Thymus (tissue), 11 donors: ENCODE results near the gene FNDC5. TPM values are rescaled to one million over a fixed set of nuclear protein-coding genes. Genes with fewer than 3 reads are reported as not detected.

Experiments
- DNase-seq, 9 donors: peaks; one replicate each; pipeline ENCODE4 v3.0.0-alpha.2; 2013; ENCODE audit warnings: low spot score in 9 of 9, low read depth in 6 of 9, missing footprints in 1 of 9
- H3K27ac ChIP-seq, 2 donors: one replicate each; pipeline ENCODE4 v1.5.1; 2013; ENCODE audit warnings: control low read depth in 1 of 2, low read depth in 1 of 2, low read length in 1 of 2, mild to moderate bottlenecking in 1 of 2, moderate library complexity in 1 of 2
- H3K27me3 ChIP-seq, 2 donors: one replicate each; pipeline ENCODE4 v1.5.1; 2013; ENCODE audit warnings: low read length in 1 of 2; ENCODE audit not compliant: control insufficient read depth in 2 of 2, insufficient read depth in 1 of 2
- H3K36me3 ChIP-seq, 2 donors: one replicate each; pipeline ENCODE4 v1.5.1; 2013; ENCODE audit warnings: low read length in 1 of 2, mild to moderate bottlenecking in 1 of 2, moderate library complexity in 1 of 2; ENCODE audit not compliant: control insufficient read depth in 2 of 2, insufficient read depth in 2 of 2
- H3K4me1 ChIP-seq, 2 donors: one replicate each; pipeline ENCODE4 v1.5.1; 2013; ENCODE audit warnings: low read length in 2 of 2; ENCODE audit not compliant: control insufficient read depth in 2 of 2, insufficient read depth in 2 of 2
- H3K4me3 ChIP-seq, 2 donors: one replicate each; pipeline ENCODE4 v1.5.1; 2013; ENCODE audit warnings: low read length in 2 of 2, control low read depth in 1 of 2, mild to moderate bottlenecking in 1 of 2
- H3K9me3 ChIP-seq, 2 donors: one replicate each; pipeline ENCODE4 v1.5.1; 2013; ENCODE audit warnings: low read length in 1 of 2, mild to moderate bottlenecking in 1 of 2; ENCODE audit not compliant: control insufficient read depth in 2 of 2, insufficient read depth in 1 of 2
- WGBS: extraction: QIAGEN DNeasy Blood & Tissue Kit; methylation state at CpG from one replicate; pipeline ENCODE4 v1.1.7; 2013; 5-methylcytosine and 5-hydroxymethylcytosine counted together
- polyA plus RNA-seq: library from polyadenylated mRNA; stranded (reverse); fragments of 200-250 nt; gene quantifications from one replicate; pipeline ENCODE4 v1.2.3, GENCODE V29; 2013
- total RNA-seq: library from RNA; stranded (reverse); fragments of 120-200 nt; gene quantifications from one replicate; pipeline ENCODE4 v1.2.4, GENCODE V29; 2013
- donor health status: healthy.

Gene FNDC5
- total and polyA plus RNA-seq, 2 donors = 0.78 to 3.5 TPM

DNA sequence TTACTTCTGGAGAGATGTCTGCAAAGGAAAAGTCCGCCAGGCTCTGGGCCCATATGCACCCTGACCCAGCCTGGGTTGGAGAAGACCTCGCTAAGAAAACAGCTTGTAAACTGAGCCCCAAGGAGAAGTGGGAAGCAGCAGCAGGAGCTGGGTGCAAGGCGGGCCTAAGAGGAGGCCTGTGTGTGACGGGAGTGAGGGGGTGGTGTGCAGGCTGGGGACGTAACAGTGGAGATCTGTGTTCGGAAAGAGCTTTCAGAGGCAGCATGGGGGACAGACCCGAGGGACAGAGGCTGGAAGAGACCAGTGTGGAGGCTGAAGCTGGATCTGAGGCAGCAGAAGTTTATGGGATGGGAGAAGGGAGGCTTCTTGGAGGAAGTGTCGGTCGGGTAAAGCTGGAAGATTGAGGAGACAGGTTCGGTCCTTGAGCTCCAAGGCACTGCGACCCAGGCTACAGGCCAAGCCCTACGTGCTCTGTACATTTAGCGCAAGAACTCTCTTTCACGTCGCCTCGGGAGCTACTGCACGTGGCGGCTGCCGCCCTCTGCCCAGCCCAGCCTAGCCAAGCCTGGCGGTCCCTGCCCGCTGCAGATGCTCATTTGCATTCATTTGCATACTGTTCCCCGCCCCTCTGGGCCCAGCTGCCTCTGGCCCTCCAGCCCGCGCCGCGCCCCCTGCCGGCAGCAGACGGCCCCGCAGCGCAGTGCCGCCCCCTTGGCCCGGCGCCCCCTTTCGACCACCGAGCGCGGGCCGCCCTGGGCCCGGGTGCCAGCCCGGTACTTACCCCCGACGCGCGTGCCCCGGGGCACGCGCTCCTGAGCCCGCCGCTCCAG is 21.9 kb upstream of the FNDC5 start:
- H3K27me3 ChIP-seq = peaks cover 42 to 95% of the 10 kb centered on the region in 2 donors
- H3K4me3 ChIP-seq = peak overlapping the region in 1 of 2 donors; percentile 33
- H3K9me3 ChIP-seq = peaks cover 4 to 5% of the 10 kb centered on the region in 2 donors
- 24% methylated on average over 49 of the region's 49 CpGs for WGBS
- H3K27ac ChIP-seq = no peak overlapping the region
- DNase-seq = peak in 1 of 9 donors; percentile 24
- H3K36me3 ChIP-seq = no peaks in the 10 kb centered on the region
- H3K4me1 ChIP-seq = peaks cover 0 to 3% of the 10 kb centered on the region in 2 donors

DNA sequence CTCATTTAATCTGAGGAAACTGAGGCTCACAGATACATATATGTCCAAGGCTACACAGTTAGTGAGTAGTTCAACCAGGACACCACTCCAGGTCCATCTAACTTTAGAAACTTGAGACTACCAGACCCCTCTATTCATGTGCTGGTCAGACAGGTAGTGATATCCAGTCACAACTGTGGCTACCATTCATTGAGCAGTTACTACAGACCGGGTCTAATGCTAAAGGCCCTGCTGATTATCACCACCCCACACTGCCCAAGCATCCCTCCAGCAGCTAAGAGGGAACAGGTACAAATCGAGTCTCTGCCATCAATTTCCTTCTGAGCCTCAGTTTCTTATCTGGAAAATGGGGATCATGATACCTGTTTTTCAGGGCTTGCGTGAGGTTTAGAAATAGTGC is 20.9 kb upstream of the FNDC5 start:
- DNase-seq = no peak
- Histone ChIP-seq H3K4me1 (peaks cover 0 to 6% of the 10 kb centered on the region in 2 donors), H3K36me3 (no peaks in the 10 kb centered on the region), H3K4me3 (no peak overlapping the region), H3K9me3 (peaks cover 4 to 5% of the 10 kb centered on the region in 2 donors), H3K27me3 (peaks cover 49 to 95% of the 10 kb centered on the region in 2 donors), H3K27ac (no peak overlapping the region)
- 95% methylated on average over 3 of the region's 3 CpGs for WGBS

- 98% methylated on average over 1 of the region's 1 CpG for whole genome bisulfite sequencing
- no peak overlapping the region for H3K27ac ChIP-seq
- H3K27me3 ChIP-seq = peaks cover 53 to 95% of the 10 kb centered on the region in 2 donors
- no peak overlapping the region for H3K4me3 ChIP-seq
- no peaks in the 10 kb centered on the region for H3K36me3 ChIP-seq
- H3K9me3 ChIP-seq = peaks cover 4 to 5% of the 10 kb centered on the region in 2 donors
- peaks cover 0 to 7% of the 10 kb centered on the region in 2 donors for H3K4me1 ChIP-seq
- DNase-seq = no peak
Measured at GRCh38 chr1:32891241-32891570, 20.5 kb upstream of the FNDC5 start.

DNA sequence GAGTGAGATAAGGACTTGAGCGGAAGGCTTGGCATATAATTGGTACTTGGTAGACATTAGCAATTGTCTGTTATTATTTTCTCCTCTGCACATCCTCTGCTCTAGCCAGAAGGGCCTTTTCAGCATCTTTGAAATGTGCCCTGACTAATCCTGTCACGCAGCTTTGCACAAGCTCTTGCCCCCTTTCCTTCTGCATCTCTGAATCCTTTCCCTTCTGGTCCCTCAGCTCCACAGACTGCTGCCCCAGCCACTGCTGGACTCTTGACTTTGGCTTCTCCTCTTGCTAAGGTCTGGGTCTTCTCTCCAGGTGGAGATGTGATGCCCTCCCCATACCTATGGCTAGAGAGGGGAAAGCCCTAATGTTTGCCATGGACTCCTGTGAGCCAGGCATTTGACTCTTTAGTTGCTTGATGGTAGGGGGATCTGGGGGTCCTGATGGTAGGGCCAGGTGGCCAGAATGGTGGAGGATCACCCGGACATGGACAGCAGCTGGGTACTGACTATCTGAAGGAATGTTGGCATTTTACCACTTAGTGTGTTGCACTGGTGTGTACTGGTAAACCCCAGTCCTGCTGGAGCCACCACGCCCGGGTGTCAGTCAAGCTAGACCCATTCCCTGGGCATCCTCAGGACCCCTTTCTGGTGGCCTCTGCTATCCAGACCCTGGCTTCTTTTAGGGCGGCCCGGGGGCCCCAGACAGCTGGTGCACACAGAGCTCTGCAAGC is 20.0 kb upstream of the FNDC5 start:
- H3K27me3 ChIP-seq = peaks cover 58 to 96% of the 10 kb centered on the region in 2 donors
- H3K27ac ChIP-seq = no peak overlapping the region
- H3K9me3 ChIP-seq = peaks cover 5 to 6% of the 10 kb centered on the region in 2 donors
- DNase-seq = no peak
- no peak overlapping the region for H3K4me3 ChIP-seq
- H3K36me3 ChIP-seq = no peaks in the 10 kb centered on the region
- peaks cover 0 to 7% of the 10 kb centered on the region in 2 donors for H3K4me1 ChIP-seq
- 95% methylated on average over 7 of the region's 7 CpGs for WGBS

DNA sequence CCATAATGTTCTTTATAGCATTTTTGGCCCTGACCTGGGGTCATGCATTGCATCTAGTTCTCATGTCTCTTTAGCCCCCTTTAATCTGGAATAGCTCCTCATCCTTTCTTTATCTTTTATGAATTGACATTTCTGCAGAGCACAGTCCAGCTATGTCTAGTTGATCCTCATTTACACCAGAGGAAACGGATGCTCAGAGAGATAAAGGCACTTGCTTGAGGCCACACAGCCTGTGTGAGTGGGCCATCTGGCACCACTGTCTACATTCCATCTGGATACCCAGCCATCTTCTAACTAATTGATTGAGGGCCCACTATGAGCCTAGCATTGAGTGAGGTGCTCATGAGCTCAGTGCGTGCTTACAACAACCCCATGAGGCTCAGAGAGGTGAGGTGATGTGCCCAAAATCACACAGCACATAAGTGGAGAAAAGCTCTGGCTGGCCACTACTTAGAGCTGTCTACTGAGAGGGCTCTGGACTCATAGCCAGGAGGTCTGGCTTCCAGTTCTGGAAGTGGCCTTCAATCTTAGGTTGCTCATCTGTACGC is 19.1 kb upstream of the FNDC5 start:
- Histone ChIP-seq H3K27ac (no peak overlapping the region), H3K27me3 (peaks cover 64 to 96% of the 10 kb centered on the region in 2 donors), H3K4me3 (no peak overlapping the region), H3K9me3 (peaks cover 5 to 7% of the 10 kb centered on the region in 2 donors), H3K4me1 (peaks cover 0 to 7% of the 10 kb centered on the region in 2 donors), H3K36me3 (no peaks in the 10 kb centered on the region)
- WGBS = 96% methylated on average over 3 of the region's 3 CpGs
- DNase-seq = no peak

- no peak overlapping the region for H3K27ac ChIP-seq
- H3K4me3 ChIP-seq = no peak overlapping the region
- WGBS = 94% methylated on average over 24 of the region's 24 CpGs
- H3K9me3 ChIP-seq = peaks cover 5 to 7% of the 10 kb centered on the region in 2 donors
- DNase-seq = no peak
- H3K27me3 ChIP-seq = peaks cover 61 to 96% of the 10 kb centered on the region in 2 donors
- H3K36me3 ChIP-seq = no peaks in the 10 kb centered on the region
- H3K4me1 ChIP-seq = peaks cover 0 to 7% of the 10 kb centered on the region in 2 donors
Measured at GRCh38 chr1:32888677-32889420, 18.1 kb upstream of the FNDC5 start.

DNA sequence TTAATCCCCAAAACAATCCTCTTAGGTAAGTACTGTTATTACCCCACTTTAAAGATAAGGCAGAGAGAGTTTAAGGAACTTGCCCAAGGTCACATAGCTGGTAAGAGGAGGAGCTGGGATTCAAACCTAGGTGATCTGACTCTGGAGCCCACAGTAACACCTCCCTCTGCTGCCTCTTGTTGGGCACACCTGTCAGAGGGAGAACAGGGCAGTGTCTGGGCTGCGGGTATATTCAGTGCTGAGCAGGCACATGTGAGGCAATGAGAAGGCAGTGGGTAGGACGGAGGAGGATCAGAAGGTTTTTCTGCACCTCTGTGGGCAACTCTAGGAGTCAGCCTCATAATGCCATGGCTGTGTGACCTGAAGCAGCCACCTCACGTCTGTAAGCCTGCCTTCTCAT is 17.4 kb upstream of the FNDC5 start:
- H3K27ac ChIP-seq = no peak overlapping the region
- H3K9me3 ChIP-seq = peaks cover 5 to 7% of the 10 kb centered on the region in 2 donors
- no peaks in the 10 kb centered on the region for H3K36me3 ChIP-seq
- no peak overlapping the region for H3K4me3 ChIP-seq
- WGBS = 81% methylated on average over 3 of the region's 3 CpGs
- H3K27me3 ChIP-seq = peaks cover 54 to 96% of the 10 kb centered on the region in 2 donors
- no peak for DNase-seq
- H3K4me1 ChIP-seq = peaks cover 0 to 4% of the 10 kb centered on the region in 2 donors

DNA sequence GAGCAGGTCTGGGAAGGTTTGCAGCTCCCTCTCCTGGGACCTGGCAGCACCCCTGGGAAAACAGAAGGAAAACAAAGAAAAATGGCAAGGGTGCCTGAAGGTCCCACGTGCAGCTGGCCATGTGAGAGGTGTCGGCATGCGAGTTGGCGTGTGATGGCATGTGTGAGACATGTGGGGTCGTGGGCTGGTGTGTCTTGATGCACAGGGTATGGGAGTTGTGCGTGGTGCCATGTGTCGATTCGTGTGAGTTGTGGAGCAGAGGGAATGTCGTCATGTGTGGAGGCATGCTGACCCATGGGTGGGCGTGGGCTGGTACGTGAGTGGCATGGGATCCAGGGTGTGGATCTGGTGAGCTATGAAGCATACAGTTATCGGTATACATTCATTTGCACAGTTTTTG is 16.9 kb upstream of the FNDC5 start:
- DNase-seq = no peak
- WGBS = 82% methylated on average over 12 of the region's 12 CpGs
- Histone ChIP-seq H3K36me3 (no peaks in the 10 kb centered on the region), H3K4me1 (peaks cover 0 to 4% of the 10 kb centered on the region in 2 donors), H3K27me3 (peaks cover 50 to 94% of the 10 kb centered on the region in 2 donors), H3K4me3 (no peak overlapping the region), H3K27ac (no peak overlapping the region), H3K9me3 (peaks cover 3 to 7% of the 10 kb centered on the region in 2 donors)
